Endothelial cell (in vitro differentiated cells): ENCODE results near the gene CEL. TPM values are rescaled to one million over a fixed set of nuclear protein-coding genes. Genes with fewer than 3 reads are reported as not detected.

ENCODE experiments used
- DNase-seq: peaks from one replicate; pipeline ENCODE4 v3.0.0; 2021; ENCODE audit warnings: low spot score
- H3K27ac Mint-ChIP-seq: one replicate; pipeline ENCODE4 v1.8.0; 2021; ENCODE audit warnings: mixed read lengths, inconsistent platforms; ENCODE audit not compliant: unreplicated experiment
- H3K27me3 Mint-ChIP-seq: one replicate; pipeline ENCODE4 v1.8.0; 2021; ENCODE audit warnings: mild to moderate bottlenecking, moderate library complexity, mixed read lengths, inconsistent platforms; ENCODE audit not compliant: unreplicated experiment
- H3K36me3 Mint-ChIP-seq: one replicate; pipeline ENCODE4 v1.8.0; 2021; ENCODE audit warnings: mild to moderate bottlenecking, low read depth, mixed read lengths, inconsistent platforms; ENCODE audit not compliant: unreplicated experiment
- H3K4me1 Mint-ChIP-seq: one replicate; pipeline ENCODE4 v1.8.0; 2021; ENCODE audit warnings: mild to moderate bottlenecking, mixed read lengths, inconsistent platforms; ENCODE audit not compliant: unreplicated experiment
- H3K4me3 Mint-ChIP-seq: one replicate; pipeline ENCODE4 v1.8.0; 2021; ENCODE audit warnings: mild to moderate bottlenecking, mixed read lengths, inconsistent platforms; ENCODE audit not compliant: unreplicated experiment
- H3K9me3 Mint-ChIP-seq: one replicate; pipeline ENCODE4 v1.8.0; 2021; ENCODE audit warnings: mixed read lengths, inconsistent platforms; ENCODE audit not compliant: unreplicated experiment
- CTCF ChIP-seq: fragments of 200-600 bp; sonication (generic); IDR thresholded peaks from one replicate; pipeline ENCODE4 v1.5.0; 2021; ENCODE audit warnings: antibody characterized with exemption; ENCODE audit not compliant: unreplicated experiment
- total RNA-seq: library from RNA; stranded (reverse); fragmentation: NEBNext Ultra II Directional; extraction: Animal tissue kit (Norgen Biotek cat#: 25700); gene quantifications from one replicate; pipeline ENCODE4 v1.2.1, GENCODE V29; 2021; ENCODE audit not compliant: unreplicated experiment

CEL gene
- total RNA-seq, 1 donor from 2014 or later = 4.2 TPM

DNA sequence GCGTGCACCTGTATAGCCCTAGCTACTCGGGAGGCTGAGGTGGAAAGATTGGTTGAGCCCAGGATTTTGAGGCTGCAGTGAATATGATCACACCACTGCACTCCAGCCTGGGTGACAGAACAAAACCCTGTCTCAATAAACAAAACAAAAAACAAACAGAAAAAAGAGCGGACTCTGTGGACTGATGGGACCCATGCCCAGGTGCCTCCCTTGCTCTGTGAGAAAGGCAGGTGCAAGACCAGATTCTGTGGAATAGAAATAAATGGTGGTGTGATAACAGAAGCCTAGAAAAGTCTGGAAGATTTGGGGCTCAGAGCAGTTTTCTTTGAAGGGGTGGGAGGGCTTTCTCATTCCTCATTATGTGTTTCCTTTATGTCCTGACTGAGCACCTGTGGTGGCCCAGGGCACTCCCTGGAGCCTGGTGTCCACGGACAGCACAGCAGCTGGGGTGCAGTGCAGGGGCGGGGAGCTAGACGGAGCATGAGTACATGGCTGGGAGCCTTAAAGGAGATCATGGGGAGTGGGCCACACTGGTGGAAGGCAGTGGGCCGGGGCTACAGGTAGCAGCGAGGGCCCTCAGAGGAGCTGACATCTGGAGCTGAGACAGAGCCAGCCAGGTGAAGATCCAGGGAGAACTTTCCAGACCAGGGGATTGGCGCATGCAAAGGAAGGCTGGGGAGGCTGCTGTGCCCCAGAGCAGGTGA lies 15.4 kb upstream of the CEL start:
- peaks cover 52% of the 10 kb centered on the region for H3K36me3 Mint-ChIP-seq

DNA sequence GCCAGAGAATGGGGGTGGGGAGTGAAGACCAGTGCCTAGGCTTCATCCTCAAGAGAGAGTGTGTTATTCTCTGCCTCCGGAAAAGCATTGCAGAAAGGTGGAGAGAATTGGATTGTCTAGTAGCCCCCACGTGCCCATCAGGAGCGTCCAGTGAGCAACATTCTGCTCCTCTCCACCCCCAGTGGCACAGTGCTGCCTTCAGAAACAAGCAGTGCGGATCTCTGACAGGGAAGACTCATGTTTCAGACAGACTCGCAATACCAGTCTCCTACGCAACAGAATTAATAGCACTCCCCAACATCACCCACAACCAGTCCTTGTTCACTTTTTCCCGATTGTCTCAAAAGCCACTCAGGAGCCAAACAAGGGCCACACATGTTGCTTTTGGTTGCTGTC lies 14.9 kb upstream of the CEL start:
- Mint-ChIP-seq H3K27me3 (peaks cover 4% of the 10 kb centered on the region), H3K4me3 (no peak overlapping the region), H3K27ac (no peak overlapping the region), H3K9me3 (no peaks in the 10 kb centered on the region), H3K36me3 (peaks cover 48% of the 10 kb centered on the region), H3K4me1 (no peaks in the 10 kb centered on the region)
- no peak for TF ChIP-seq CTCF
- DNase-seq = no peak

More for the DNA sequence above, 15.4 kb upstream of the CEL start:
- TF ChIP-seq CTCF = no peak
- Mint-ChIP-seq H3K4me1 (no peaks in the 10 kb centered on the region), H3K4me3 (peak overlapping the region; percentile 42), H3K9me3 (no peaks in the 10 kb centered on the region), H3K27ac (no peak overlapping the region), H3K27me3 (peaks cover 4% of the 10 kb centered on the region)
- no peak for DNase-seq

DNA sequence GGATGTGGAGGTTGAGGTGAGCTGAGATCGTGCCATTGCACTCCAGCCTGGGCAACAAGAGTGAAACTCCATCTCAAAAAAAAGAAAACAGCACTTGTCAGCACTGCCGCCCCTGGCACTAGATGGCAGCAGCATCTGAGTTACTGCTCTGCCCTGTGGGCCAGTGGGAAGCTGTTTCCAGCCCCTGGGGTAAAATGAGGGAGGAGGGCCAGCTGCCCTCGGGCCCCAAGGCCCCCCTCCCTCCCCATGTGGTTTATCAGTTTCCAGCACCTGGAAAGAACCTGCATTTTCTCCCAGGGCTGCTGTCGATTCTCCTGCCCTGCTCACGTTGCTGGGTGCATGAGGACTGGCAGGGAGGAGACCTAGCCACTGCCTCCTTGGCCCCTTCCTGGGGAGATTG lies 13.2 kb upstream of the CEL start:
- Mint-ChIP-seq H3K4me1 (no peaks in the 10 kb centered on the region), H3K4me3 (no peak overlapping the region), H3K36me3 (peaks cover 36% of the 10 kb centered on the region), H3K27me3 (peaks cover 5% of the 10 kb centered on the region), H3K27ac (no peak overlapping the region), H3K9me3 (no peaks in the 10 kb centered on the region)
- TF ChIP-seq CTCF = no peak
- no peak for DNase-seq

DNA sequence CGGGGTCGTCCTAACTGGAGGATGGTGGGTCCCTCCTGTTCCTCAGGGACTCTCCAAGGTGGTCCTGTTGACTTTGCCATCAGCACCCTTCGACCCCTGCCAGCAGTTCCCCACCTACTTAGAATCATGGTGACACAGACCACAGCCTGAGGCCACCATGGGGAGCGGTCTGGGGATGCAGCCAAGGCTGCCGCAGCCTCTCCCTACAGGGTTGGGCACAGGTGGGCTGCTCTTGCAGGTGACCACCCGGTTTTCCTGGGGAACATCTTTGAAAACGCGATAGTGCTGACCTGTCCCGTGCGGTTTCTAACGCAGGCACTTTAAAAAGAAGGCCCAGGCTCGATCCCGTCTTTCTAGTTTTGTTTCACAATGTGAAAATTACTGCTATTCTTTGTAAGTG lies 12.7 kb upstream of the CEL start:
- Mint-ChIP-seq H3K36me3 (peaks cover 40% of the 10 kb centered on the region), H3K4me1 (no peaks in the 10 kb centered on the region), H3K4me3 (no peak overlapping the region), H3K27ac (no peak overlapping the region), H3K27me3 (peaks cover 7% of the 10 kb centered on the region), H3K9me3 (no peaks in the 10 kb centered on the region)
- no peak for DNase-seq
- no peak for TF ChIP-seq CTCF

- no peak overlapping the region for H3K4me3 Mint-ChIP-seq
- peaks cover 39% of the 10 kb centered on the region for H3K36me3 Mint-ChIP-seq
- H3K4me1 Mint-ChIP-seq = no peaks in the 10 kb centered on the region
- H3K9me3 Mint-ChIP-seq = no peaks in the 10 kb centered on the region
- H3K27ac Mint-ChIP-seq = no peak overlapping the region
- peaks cover 7% of the 10 kb centered on the region for H3K27me3 Mint-ChIP-seq
- DNase-seq = no peak
- no peak for TF ChIP-seq CTCF
These were observed 11.6 kb upstream of the CEL start for GRCh38 chr9:133050142-133050541.
